ENCODE data around the gene ADGRD1.
A peak's percentile ranks its signal among the peaks of the same experiment; 100 is the strongest.
"Not testable (repeated sequence)": the region's sequence is repeated elsewhere in the genome, so short reads cannot be mapped to it uniquely, and the experiment has no call there.

The ADGRD1 gene

DNA sequence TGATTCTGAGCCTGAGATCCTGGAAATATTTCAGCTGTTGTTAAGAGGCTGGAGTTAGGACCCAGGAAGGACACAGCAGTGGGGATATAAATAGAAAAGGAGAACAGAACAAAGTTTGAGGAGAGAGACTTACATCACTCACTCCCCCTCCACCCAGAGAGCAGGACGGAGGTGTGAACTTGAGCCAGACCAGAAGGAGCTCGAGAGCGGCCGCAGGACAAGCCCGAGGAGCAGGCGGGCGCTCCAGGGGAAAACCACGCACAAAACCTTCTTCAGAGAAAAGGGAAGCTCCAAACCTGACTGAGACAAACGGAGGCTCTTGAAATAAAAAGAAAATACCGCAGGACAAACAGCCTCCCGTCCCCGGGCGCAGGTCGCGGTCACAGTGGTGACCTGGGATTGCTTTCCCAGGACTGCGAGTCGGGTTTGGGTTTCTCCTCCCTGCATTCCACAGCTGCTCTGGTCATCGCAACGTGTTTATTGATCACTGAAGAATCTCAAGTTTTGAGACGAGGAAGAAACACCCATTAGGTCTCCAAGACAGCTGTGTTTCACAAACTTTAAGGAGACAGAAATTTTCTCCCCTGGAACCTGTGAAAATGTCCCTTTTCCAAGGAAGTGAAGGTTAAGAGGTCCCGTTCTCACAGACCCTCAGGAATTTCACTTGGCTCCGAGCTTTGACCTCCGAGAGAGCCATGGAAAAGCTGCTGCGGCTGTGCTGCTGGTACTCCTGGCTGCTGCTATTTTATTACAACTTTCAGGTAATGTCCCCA lies at the start of gene ADGRD1:
TSS of gene ADGRD1 (plus strand) at position 137 of the 773 bp plus-strand sequence. CDS start at position 696, 559 bp downstream.
- DNase-seq (ENCODE audit: low read depth in 2 of 3, low spot score in 1 of 3), result no peak

DNA sequence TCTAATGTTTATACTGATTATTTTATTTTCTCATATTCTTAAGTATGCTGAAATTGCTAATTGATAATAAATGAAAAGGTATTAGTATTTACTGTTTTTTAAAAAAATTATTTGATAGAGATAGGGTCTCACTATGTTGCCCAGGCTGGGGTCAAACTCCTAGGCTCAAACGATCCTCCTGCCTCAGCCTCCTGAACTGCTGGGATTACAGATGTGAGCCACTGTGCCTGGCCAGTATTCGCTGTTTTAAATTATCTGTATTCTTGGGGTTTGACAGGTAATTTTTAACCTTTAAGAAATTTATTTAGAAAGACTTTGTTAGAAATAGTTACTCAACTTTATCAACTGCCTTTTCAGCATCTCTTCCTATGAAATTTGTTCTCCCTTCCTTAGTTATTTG lies 49.6 kb upstream of the ADGRD1 start:
- DNase-seq (ENCODE audit: low read depth in 2 of 3, low spot score in 1 of 3), result no peak

DNA sequence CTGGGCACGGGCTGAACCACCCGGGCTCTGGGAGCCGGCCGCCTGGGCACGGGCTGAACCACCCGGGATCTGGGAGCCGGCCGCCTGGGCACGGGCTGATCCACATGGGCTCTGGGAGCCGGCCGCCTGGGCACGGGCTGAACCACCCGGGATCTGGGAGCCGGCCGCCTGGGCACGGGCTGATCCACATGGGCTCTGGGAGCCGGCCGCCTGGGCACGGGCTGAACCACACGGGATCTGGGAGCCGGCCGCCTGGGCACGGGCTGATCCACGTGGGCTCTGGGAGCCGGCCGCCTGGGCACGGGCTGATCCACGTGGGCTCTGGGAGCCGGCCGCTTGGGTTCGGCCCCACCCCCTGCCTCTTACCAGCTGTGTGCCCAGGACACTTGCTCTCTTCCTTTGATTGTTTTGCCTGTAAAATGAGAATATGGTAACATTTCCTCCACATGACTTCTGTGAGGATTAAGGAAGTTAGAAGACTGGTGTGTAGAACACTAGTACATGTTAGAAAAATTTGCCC lies 48.7 kb upstream of the ADGRD1 start:
- DNase-seq (ENCODE audit: low read depth in 2 of 3, low spot score in 1 of 3), result not testable (repeated sequence)

DNA sequence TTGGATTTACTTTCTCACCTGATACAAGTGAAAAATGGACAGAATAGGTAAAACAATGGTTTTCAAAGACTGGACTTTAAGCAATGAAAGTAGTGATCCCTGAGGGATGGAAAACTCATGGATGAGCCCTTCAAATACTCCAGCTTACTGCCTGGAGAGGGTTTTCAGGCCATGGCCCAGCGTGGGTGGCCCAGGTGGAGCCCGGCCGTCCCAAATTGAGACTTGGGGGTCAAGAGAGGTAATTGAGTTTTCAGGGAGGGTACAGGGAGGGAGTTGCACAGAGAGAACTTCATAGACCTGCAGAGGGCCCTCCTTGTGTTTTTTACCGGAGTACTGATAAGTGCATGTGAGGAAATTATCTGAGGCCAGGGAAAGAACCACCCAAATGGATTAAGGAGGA lies 44.6 kb upstream of the ADGRD1 start:
- no peak for DNase-seq (ENCODE audit: low read depth in 2 of 3, low spot score in 1 of 3)

DNA sequence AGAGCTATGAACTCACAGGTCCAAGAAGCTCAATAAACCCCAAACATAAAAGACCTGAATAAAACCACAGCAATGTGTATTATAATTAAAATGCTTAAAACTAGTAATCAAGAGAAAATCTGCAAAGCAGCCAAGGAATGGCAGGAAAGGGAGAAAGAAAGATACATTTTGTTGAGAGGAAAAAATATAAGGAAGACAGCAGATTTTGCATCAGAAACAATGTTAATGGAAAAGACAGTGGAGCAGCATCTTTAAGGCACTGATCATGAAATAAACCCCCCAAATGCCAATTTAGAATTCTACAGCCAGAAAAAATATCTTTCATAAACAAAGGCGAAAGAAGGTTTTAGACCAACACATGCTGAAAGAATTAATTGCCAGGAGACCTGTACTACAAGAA lies 42.5 kb upstream of the ADGRD1 start:
- no peak for DNase-seq (ENCODE audit: low read depth in 2 of 3, low spot score in 1 of 3)

DNA sequence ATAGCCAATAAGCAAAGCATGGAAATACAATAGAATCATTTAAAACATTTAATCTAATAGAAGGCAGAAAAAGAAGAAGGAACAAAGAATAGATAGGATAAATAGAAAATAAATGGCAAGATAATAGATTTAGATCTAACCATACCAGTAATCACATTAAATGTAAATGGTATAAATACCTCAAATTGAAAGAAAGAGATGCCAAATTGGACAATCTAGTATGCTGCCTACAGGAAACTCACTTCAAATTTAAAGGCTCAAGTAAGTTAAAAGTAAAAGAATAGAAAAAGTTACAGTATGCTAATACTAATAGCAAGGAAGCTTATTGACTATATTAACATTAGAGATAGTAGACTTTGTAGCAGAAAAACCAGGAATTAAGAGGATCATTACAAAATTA lies 41.8 kb upstream of the ADGRD1 start:
- no peak for DNase-seq (ENCODE audit: low read depth in 2 of 3, low spot score in 1 of 3)

DNA sequence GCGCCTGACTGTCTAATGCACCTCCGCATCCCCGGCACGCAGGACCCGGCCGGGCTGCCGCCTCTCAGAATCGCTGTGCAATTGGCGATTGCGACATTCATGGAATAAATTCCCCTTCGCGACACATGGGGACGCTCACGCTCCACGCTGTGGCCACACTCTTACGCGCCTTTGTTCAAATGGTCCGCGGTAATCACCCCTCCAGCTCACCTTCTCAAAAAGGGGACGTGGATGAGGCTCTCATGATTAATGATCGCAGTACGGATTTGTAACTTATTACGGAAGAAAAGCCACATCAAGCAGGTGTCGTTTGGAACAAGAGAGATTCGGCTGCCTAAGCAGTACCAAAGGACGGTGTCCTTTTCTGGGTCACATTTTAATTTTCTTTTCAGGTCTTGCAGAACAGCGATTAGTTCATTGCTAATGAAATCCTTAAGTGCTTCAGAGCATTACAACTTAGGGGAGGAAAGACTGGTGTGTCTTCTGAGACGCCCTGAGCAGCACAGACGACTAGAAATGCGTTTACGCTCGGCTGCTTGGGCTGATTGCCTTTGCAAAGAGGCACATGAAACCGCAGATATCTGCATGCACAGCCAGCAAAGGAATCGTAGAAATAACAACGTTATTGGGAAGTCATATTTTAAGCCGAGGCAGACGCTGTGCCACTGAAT lies 37.3 kb upstream of the ADGRD1 start:
- DNase-seq (ENCODE audit: low read depth in 2 of 3, low spot score in 1 of 3), result peak in 2 of 3 donors; percentile 9 to 11

DNA sequence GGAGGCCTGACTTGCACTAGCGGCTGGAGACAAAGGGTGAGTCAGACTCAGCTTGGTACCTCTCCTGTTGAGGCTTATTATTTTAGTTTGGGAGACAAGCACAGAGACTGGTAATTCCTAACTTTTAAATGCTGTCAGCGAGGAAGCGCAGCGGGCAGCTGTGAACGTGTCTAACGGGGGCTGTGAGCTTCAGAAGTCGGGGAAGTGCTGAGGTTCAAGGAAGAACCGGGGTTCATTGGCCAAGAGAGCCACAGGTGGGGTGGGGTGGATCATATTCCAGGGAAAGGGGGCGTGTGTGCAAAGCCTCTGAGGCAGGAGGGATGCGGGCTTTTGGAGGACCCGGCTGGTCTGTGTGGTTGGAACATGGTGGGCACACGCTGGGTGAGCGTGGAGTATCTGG lies 36.1 kb upstream of the ADGRD1 start:
- DNase-seq (ENCODE audit: low read depth in 2 of 3, low spot score in 1 of 3), result no peak

DNA sequence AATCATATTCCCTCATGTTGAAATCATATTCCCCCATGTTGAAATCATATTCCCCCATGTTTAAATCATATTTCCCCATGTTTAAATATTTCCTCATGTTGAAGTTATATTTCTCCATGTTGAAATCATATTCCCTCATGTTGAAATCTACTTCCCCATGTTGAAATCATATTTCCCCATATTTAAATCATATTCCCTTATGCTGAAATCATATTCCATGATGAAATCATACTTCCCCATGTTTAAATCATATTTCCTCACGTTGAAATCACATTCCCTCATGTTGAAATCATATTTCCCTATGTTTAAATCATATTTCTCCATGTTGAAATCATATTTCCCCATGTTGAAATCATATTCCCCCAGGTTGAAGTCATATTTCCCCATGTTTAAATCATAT lies 34.6 kb upstream of the ADGRD1 start:
- DNase-seq (ENCODE audit: low read depth in 2 of 3, low spot score in 1 of 3), result no peak

DNA sequence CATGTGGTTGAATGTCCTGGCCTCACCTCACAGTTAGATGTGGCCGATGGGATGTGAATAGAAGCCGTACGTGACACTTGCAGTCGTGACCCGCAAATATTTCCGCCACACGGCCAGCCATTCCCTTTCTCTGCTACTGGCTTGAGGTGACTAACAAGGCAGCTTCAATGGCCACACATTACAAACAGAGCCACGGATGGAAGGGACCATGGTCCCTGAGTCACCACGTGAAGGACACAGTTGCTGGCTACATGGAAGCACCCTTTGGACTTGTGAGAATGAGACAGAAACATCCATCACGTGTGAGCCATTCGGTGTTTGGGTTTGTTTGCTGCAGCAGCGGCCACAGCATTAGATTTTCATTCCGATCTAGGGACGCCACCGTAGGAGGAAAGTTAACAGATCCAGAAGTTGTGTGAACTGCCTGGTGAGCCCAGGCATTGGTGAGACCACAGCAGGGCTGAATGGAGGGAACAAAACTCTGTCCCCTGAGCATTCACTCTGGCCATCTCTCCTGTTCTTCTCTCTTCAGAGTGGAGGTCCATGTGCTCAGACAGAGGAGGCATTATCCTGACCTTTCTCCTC lies 33.5 kb upstream of the ADGRD1 start:
- DNase-seq (ENCODE audit: low read depth in 2 of 3, low spot score in 1 of 3), result no peak

DNA sequence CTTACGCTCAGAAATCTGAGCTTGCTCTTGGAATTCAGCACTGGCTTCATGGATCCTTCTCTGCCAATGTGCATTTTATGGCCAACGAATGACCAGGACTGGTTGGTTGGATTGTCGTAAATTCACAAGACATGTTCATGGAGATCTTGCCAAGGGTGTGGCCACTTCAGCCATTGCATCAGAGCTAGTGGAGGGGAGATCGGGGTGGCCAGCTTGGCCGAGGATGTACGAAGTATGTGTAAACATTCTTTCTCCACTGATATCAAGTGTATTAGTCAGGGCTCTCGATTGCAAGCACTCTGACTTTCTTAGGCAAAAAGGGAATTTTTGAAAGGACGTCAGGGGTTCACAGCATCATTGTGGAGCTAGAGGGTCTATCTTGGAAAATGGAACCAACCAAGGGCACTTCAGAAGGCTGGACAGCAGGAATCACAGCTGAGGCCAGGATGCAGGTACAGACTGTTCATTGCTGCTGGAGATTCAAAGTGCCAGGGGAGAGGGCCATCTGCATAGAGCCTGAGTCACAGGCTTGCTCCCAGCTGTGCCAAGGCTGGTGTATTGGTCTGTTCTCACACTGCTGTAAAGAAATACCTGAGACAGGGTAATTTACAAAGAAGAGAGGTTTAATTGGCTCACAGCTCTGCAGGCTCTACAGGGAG lies 32.9 kb upstream of the ADGRD1 start:
- no peak for DNase-seq (ENCODE audit: low read depth in 2 of 3, low spot score in 1 of 3)

DNA sequence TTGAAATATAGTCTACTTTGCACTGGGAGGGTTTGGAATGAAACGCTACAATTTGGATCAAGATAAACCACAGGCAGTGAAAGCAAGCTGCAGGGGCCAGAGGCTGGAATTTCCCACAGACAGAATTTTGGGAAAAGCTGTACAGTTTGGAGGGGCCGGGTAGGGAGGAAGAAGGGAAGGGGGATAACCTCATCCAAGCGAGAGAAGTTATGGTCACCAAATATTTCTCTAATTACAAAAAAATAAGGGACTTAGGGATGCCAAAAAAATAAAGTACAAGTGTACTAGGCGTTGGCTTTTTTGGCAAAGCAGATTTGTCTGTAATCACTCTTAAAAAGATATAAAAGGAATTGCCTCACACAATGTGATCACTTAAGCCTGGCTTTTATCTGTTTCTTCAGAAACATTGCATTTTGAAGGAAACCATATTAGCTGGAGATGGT lies 31.2 kb upstream of the ADGRD1 start:
- no peak for DNase-seq (ENCODE audit: low read depth in 2 of 3, low spot score in 1 of 3)

DNA sequence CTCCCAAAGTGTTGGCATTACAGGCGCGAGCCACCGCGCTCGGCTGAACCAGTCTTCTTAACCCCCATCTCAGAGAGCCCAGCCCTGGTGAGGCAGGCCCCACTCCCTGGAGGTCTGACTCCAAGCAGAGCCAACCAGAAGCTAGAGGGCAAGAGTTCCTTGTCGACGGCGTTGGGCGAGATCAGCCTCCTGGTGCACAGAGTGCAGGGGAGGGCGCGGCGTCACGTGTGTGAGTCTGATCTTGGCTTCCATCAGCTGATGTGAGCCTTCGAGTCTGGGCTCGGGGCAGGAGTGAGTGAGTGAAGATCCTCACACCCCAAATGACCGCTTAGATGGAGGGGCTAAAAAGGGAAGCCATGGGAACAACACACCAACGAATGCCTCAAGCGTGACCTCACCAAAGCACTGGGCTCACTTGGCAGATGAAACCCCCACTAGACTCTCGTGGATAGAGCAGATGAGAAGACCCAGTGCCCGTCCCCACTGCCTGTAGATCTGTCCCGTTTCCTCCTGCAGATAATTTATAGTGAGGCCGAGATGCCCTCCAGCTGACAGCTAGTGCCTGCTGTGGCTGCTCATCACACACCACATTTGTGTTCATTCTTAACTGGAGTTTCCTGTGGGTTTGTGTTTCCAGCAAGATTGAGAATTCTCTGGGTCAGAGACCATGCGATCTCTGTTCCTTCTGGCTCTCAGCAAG lies 28.6 kb upstream of the ADGRD1 start:
- no peak for DNase-seq (ENCODE audit: low read depth in 2 of 3, low spot score in 1 of 3)

DNA sequence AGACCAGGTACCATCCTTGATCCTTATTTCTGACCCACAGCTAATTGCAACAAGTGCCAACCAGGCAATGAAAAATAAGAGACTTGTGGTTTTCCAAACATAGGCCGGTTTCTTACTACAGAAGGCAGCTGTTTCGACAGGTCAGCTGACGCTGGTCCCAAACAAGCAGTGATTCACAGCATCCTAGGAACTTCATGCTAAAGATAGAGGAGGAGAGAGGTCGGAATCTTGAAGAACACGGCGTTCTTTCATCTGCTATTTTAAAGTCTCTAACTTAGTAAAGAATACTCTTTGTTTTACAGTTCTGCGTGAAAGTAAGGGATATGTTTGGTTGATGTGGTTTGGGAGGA lies 28.1 kb upstream of the ADGRD1 start:
- no peak for DNase-seq (ENCODE audit: low read depth in 2 of 3, low spot score in 1 of 3)

DNA sequence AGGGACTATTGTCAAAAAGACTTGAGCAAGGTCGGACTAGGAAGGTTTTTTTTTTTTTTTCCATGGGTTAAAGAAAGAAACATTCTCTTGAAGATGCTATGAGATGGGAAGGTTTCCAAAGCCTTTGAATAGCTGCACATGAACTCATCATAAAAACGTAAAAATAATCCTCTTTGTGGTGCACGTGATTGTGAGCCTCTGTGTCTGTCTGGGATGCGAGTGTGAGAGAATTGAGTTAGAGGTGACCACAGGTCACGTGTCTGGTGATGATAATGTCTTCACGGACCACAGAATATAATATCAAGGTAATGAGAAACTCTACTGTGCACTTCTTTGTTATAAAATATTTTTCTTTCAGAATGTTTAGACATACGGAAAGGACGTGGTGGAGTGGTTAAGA lies 24.3 kb upstream of the ADGRD1 start:
- no peak for DNase-seq (ENCODE audit: low read depth in 2 of 3, low spot score in 1 of 3)

DNA sequence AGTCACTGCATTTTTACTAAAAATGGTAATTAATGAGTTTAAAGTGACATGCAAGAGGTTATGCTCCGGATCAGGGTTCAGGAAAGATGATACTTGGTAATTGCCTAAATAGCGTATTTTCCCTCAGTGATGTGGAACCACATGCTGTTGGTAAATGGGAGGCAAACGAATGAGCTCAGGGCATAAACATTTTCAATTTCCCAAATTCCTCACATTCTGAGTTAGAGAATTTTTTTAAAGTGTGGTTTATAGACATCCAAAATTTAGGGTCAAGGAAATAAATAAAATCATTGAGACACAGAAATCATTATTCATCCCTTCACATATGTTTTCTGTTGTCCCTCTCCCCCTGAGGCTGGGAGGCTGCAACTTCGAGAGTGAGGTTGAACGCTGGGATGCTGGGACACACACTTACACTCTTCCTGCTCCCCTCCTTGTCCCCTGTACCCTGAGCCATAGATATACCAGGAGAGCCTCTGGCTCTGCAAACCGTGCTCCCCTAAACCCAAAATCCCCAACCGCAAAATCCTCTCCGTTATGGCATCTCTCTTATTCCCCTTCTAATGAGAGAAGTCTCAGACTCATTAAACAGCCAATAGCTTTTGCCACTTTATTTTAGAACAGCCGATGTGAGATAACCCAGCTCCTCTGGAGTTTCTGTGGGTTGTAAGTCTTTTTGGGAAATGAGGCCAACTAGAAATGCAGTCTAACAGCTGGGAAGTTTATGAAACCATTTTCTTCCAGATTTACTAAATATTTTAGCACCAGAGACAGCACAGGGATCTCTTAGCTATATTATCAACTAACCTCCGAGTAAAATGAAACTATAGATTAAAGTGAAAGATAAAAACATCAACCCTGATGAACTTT lies 21.4 kb upstream of the ADGRD1 start:
- no peak for DNase-seq (ENCODE audit: low read depth in 2 of 3, low spot score in 1 of 3)

DNA sequence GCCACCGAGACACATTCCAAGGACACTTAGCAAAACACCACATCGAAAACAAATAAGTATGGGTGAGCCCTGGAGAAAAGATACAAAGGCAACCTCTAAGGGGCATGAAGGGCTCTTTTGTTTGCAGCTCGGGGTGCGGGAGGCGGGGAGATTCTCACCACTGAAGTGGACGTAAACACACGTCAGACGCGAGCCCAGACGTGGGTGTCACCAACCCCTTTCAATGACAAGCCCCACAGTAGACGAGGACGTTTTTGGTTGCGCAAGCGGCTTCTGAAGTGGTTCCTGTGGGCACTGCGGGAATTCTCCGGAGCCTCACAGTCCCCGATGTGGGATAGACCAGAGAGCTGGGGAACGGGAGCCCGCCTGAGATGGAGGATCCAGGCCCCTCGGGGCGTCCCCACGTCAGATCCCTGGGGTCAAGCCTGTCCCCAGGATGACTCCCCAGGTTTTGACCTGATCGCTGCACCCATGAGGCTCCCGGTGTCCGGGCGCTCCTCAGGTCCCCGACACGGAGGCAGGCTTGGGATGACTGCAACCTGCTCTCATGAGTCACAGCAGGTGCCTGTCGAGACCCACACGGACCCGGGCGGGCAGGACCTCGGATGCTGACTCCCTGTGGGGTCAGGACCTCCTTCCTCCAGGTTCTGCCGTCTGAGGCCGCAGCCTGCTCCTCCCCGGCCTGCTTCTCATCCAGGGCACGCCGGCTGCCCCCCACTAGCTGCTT lies 20.3 kb upstream of the ADGRD1 start:
- DNase-seq (ENCODE audit: low read depth in 2 of 3, low spot score in 1 of 3), result no peak

DNA sequence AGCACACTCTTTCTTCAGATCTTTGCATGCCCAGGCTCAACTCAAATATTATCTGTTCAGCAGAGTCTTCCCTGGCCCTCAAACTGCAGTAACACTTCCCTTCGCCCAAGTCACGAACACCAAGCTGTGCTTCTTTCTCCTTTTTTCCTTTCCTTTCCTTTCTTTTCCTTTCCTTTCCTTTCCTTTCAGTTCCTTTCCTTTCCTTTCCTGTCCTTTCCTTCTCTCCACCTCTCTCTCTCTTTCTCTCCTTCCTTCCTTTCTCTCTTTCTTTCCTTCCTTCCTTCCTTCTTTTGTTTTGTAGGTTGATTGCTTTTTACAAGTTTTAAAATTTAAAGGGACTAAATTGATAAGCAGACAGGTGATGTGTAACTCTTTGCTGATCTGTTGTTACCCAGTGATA lies 19.0 kb upstream of the ADGRD1 start:
- DNase-seq (ENCODE audit: low read depth in 2 of 3, low spot score in 1 of 3), result no peak

DNA sequence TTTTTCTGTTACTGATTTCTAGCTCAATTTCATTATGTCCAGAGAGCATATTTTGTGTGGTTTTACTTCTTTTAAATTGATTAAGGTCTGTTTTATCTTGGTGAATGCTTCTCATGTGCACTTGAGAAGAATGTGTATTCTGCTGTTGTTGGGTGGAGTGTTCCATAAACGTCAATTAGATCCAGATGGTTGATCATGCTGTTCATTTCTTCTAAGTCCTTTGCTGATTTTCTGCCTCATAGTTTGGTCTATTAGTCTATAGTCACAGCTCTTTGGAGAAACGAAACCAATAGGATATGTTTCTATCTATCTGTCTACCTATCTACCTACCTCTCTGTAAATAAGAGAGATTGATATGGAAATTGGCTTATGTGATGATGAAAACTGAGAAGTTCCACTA lies 17.1 kb upstream of the ADGRD1 start:
- no peak for DNase-seq (ENCODE audit: low read depth in 2 of 3, low spot score in 1 of 3)

DNA sequence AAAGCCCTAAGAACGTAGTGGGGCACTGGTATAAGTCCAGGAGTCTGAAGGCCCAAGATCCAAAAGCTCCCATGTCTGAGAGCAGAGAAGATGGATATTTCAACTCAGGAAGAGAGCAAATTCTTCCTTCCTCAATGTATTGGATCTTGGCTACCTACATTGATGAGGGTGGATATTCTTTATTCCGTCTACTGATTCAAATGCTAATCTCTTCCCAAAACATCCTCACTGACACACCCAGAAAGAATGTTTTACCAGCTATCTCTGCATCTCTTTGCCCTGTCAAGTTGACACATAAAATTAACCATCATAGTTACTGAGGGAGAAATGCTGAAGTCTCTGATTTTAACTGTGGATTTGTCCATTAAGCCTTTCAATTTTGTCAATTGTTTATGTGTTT lies 16.6 kb upstream of the ADGRD1 start:
- DNase-seq (ENCODE audit: low read depth in 2 of 3, low spot score in 1 of 3), result no peak

All from stimulated activated CD4-positive, alpha-beta T cell treated with anti-CD3 and anti-CD28 coated beads, Interleukin-12 subunit alpha, Interleukin-12 subunit beta, amount 100 ng/mL, for 48 hours (primary cell).